Esophagus (tissue), 2 donors: ENCODE results near the gene INAVA. TPM values are rescaled to one million over a fixed set of nuclear protein-coding genes. Genes with fewer than 3 reads are reported as not detected.

ENCODE experiments used
- H3K27ac ChIP-seq, 2 donors: one replicate each; pipeline ENCODE4 v1.5.1; 2013; ENCODE audit warnings: low read depth in 2 of 2, mild to moderate bottlenecking in 2 of 2, inconsistent platforms in 1 of 2, low read length in 1 of 2, moderate library complexity in 1 of 2
- H3K27me3 ChIP-seq, 2 donors: one replicate each; pipeline ENCODE4 v1.6.1; 2013; ENCODE audit warnings: low read length in 2 of 2, control low read depth in 1 of 2, mild to moderate bottlenecking in 1 of 2; ENCODE audit not compliant: insufficient read depth in 2 of 2, control insufficient read depth in 1 of 2
- H3K36me3 ChIP-seq, 2 donors: one replicate each; pipeline ENCODE4 v1.6.1; 2013; ENCODE audit warnings: low read length in 1 of 2; ENCODE audit not compliant: control insufficient read depth in 2 of 2, insufficient read depth in 2 of 2
- H3K4me1 ChIP-seq, 2 donors: one replicate each; pipeline ENCODE4 v1.6.1; 2013; ENCODE audit warnings: low read length in 1 of 2; ENCODE audit not compliant: control insufficient read depth in 2 of 2, insufficient read depth in 2 of 2
- H3K4me3 ChIP-seq, 2 donors: one replicate each; pipeline ENCODE4 v1.5.1; 2013; ENCODE audit warnings: low read length in 2 of 2, mild to moderate bottlenecking in 2 of 2, low read depth in 1 of 2, moderate library complexity in 1 of 2
- H3K9me3 ChIP-seq, 2 donors: one replicate each; pipeline ENCODE4 v1.6.1; 2013; ENCODE audit warnings: mild to moderate bottlenecking in 2 of 2, low read depth in 1 of 2, low read length in 1 of 2, moderate library complexity in 1 of 2; ENCODE audit not compliant: control insufficient read depth in 2 of 2, insufficient read depth in 1 of 2
- WGBS, 2 donors: extraction: QIAGEN DNeasy Blood & Tissue Kit; methylation state at CpG; one replicate each; pipeline ENCODE4 v1.1.7; 2013; 5-methylcytosine and 5-hydroxymethylcytosine counted together
- polyA plus RNA-seq, 2 donors: library from polyadenylated mRNA; stranded (reverse); fragments of 200-250 nt; gene quantifications; one replicate each; pipeline ENCODE4 v1.2.3, GENCODE V29; 2013
- donor health status: healthy with polysubstance abuse.
- donor health status: Bipolar disorder and iron deficiency.

Gene INAVA
- polyA plus RNA-seq, 2 donors = 39.4 to 41.9 TPM

GRCh38 chr1:200875416-200875815 lies 19.3 kb upstream of the INAVA start:
- WGBS, 2 donors = 84 to 86% methylated on average over 5 of the region's 5 CpGs

GRCh38 chr1:200877010-200877409 lies 17.7 kb upstream of the INAVA start:
- peaks cover 9 to 13% of the 10 kb centered on the region in 2 donors for H3K4me1 ChIP-seq
- WGBS, 2 donors = 77 to 79% methylated on average over 3 of the region's 3 CpGs
- no peaks in the 10 kb centered on the region for H3K36me3 ChIP-seq
- H3K4me3 ChIP-seq = no peak overlapping the region
- no peak overlapping the region for H3K27ac ChIP-seq
- no peaks in the 10 kb centered on the region for H3K9me3 ChIP-seq
- peaks cover 0 to 11% of the 10 kb centered on the region in 2 donors for H3K27me3 ChIP-seq

More at GRCh38 chr1:200875416-200875815, 19.3 kb upstream of the INAVA start:
- Histone ChIP-seq H3K27ac (no peak overlapping the region), H3K27me3 (peaks cover 0 to 15% of the 10 kb centered on the region in 2 donors), H3K36me3 (no peaks in the 10 kb centered on the region), H3K4me3 (no peak overlapping the region), H3K4me1 (peaks cover 9 to 13% of the 10 kb centered on the region in 2 donors), H3K9me3 (no peaks in the 10 kb centered on the region)

GRCh38 chr1:200877839-200878551 lies 16.7 kb upstream of the INAVA start:
- H3K4me1 ChIP-seq = peaks cover 6 to 8% of the 10 kb centered on the region in 2 donors
- WGBS, 2 donors = 76 to 78% methylated on average over 6 of the region's 6 CpGs
- no peak overlapping the region for H3K4me3 ChIP-seq
- H3K27me3 ChIP-seq = peaks cover 0 to 6% of the 10 kb centered on the region in 2 donors
- H3K9me3 ChIP-seq = no peaks in the 10 kb centered on the region
- H3K27ac ChIP-seq = no peak overlapping the region
- no peaks in the 10 kb centered on the region for H3K36me3 ChIP-seq

GRCh38 chr1:200880212-200880611 lies 14.5 kb upstream of the INAVA start:
- WGBS, 2 donors = 32 to 55% methylated on average over 3 of the region's 3 CpGs
- no peaks in the 10 kb centered on the region for H3K9me3 ChIP-seq
- no peak overlapping the region for H3K27ac ChIP-seq
- H3K36me3 ChIP-seq = no peaks in the 10 kb centered on the region
- no peaks in the 10 kb centered on the region for H3K27me3 ChIP-seq
- no peak overlapping the region for H3K4me3 ChIP-seq
- H3K4me1 ChIP-seq = no peaks in the 10 kb centered on the region

- no peak overlapping the region for H3K4me3 ChIP-seq
- WGBS, 2 donors = 82 to 86% methylated on average over 3 of the region's 3 CpGs
- no peaks in the 10 kb centered on the region for H3K36me3 ChIP-seq
- no peaks in the 10 kb centered on the region for H3K27me3 ChIP-seq
- no peak overlapping the region for H3K27ac ChIP-seq
- H3K9me3 ChIP-seq = no peaks in the 10 kb centered on the region
- no peaks in the 10 kb centered on the region for H3K4me1 ChIP-seq
Measured at GRCh38 chr1:200883118-200883517, 11.6 kb upstream of the INAVA start.

GRCh38 chr1:200885623-200886402 lies 8.9 kb upstream of the INAVA start:
- Histone ChIP-seq H3K9me3 (no peaks in the 10 kb centered on the region), H3K36me3 (no peaks in the 10 kb centered on the region), H3K4me1 (peaks cover 0 to 4% of the 10 kb centered on the region in 2 donors), H3K27me3 (no peaks in the 10 kb centered on the region), H3K27ac (no peak overlapping the region), H3K4me3 (no peak overlapping the region)
- 83 to 86% methylated on average over 6 of the region's 6 CpGs for WGBS, 2 donors

GRCh38 chr1:200886594-200886993 lies 8.1 kb upstream of the INAVA start:
- Histone ChIP-seq H3K27me3 (no peaks in the 10 kb centered on the region), H3K4me3 (no peak overlapping the region), H3K27ac (no peak overlapping the region), H3K4me1 (peaks cover 2 to 7% of the 10 kb centered on the region in 2 donors), H3K36me3 (no peaks in the 10 kb centered on the region), H3K9me3 (no peaks in the 10 kb centered on the region)
- WGBS, 2 donors = 83 to 86% methylated on average over 2 of the region's 2 CpGs

- H3K4me3 ChIP-seq = no peak overlapping the region
- no peaks in the 10 kb centered on the region for H3K27me3 ChIP-seq
- peaks cover 4 to 11% of the 10 kb centered on the region in 2 donors for H3K4me1 ChIP-seq
- no peak overlapping the region for H3K27ac ChIP-seq
- 48 to 56% methylated on average over 11 of the region's 11 CpGs for WGBS, 2 donors
- H3K9me3 ChIP-seq = no peaks in the 10 kb centered on the region
- no peaks in the 10 kb centered on the region for H3K36me3 ChIP-seq
Measured at GRCh38 chr1:200887036-200887435, 7.7 kb upstream of the INAVA start.

GRCh38 chr1:200887772-200888348 lies 6.8 kb upstream of the INAVA start:
- H3K27ac ChIP-seq = no peak overlapping the region
- 77 to 78% methylated on average over 9 of the region's 9 CpGs for WGBS, 2 donors

More at GRCh38 chr1:200887772-200888348, 6.8 kb upstream of the INAVA start:
- no peaks in the 10 kb centered on the region for H3K9me3 ChIP-seq
- peaks cover 4 to 11% of the 10 kb centered on the region in 2 donors for H3K4me1 ChIP-seq
- no peak overlapping the region for H3K4me3 ChIP-seq
- H3K27me3 ChIP-seq = no peaks in the 10 kb centered on the region
- no peaks in the 10 kb centered on the region for H3K36me3 ChIP-seq
